Stomach (tissue), 4 donors: ENCODE results near the gene METTL4.

Experiments used
- EP300 ChIP-seq: sonication (generic); formaldehyde crosslinking; IDR thresholded peaks from one replicate; pipeline ENCODE4 v1.6.1; 2017; ENCODE audit warnings: antibody characterized with exemption
- POLR2A ChIP-seq, 4 donors: fragments of 450-650 bp; IDR thresholded peaks; one replicate each; pipeline ENCODE4 v1.6.1; 2016; ENCODE audit warnings: antibody characterized with exemption in 4 of 4, control low read depth in 2 of 4, mild to moderate bottlenecking in 1 of 4, moderate library complexity in 1 of 4
- POLR2AphosphoS5 ChIP-seq, 3 donors: sonication (generic); formaldehyde crosslinking; IDR thresholded peaks; one replicate each; pipeline ENCODE4 v1.6.1; 2016; ENCODE audit warnings: antibody characterized with exemption in 3 of 3
- TF ChIP-seq, protein P1 (sequence below), 7 experiments: fragments of 450-650 bp in 4 of 7; fragments of 200-600 bp in 3 of 7; sonication (generic) in 3 of 7; IDR thresholded peaks; one replicate each; pipeline ENCODE4 v1.5.1; 2016 to 2019; ENCODE audit warnings: antibody characterized with exemption in 7 of 7, control low read depth in 2 of 7, mild to moderate bottlenecking in 1 of 7

DNA sequence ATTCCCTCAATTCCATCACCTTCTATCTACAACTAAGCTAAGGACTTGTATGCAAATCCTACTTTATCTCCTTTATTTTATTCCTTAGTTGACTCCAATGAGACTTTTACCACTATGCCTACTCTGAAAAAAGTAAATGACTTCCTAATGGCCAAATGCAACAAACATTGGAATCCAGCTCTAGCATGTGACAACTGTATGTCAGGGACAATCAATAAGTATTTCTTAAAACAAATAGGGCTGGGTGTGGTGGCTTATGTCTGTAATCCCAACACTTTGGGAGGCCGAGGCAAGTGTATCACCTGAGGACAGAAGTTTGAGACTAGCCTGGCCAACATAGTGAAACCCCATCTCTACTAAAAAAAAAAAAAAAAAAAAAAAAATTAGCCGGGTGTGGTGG lies 21.8 kb downstream of the METTL4 start:
- no peak for TF ChIP-seq POLR2AphosphoS5 (IDR thresholded peaks at IDR 0.05)
- TF ChIP-seq POLR2A (IDR thresholded peaks at IDR 0.05): no peak
- TF ChIP-seq, protein P1, sequence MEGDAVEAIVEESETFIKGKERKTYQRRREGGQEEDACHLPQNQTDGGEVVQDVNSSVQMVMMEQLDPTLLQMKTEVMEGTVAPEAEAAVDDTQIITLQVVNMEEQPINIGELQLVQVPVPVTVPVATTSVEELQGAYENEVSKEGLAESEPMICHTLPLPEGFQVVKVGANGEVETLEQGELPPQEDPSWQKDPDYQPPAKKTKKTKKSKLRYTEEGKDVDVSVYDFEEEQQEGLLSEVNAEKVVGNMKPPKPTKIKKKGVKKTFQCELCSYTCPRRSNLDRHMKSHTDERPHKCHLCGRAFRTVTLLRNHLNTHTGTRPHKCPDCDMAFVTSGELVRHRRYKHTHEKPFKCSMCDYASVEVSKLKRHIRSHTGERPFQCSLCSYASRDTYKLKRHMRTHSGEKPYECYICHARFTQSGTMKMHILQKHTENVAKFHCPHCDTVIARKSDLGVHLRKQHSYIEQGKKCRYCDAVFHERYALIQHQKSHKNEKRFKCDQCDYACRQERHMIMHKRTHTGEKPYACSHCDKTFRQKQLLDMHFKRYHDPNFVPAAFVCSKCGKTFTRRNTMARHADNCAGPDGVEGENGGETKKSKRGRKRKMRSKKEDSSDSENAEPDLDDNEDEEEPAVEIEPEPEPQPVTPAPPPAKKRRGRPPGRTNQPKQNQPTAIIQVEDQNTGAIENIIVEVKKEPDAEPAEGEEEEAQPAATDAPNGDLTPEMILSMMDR (IDR thresholded peaks at IDR 0.05): no peak
- TF ChIP-seq EP300: no peak
